Panc1 (cell line): ENCODE data around the gene MBNL2. TPM values are rescaled to one million over a fixed set of nuclear protein-coding genes. Genes with fewer than 3 reads are reported as not detected.

ENCODE experiments used
- ATAC-seq: fragments of 200-7000 bp; cut with Tn5 transposase; 2 replicates; pipeline ENCODE4 v1.9.1; 2020; ENCODE audit warnings: mild to moderate bottlenecking, moderate library complexity
- BruUV-seq: library from RNA; stranded (reverse); fragments of 400-500 nt; replicated peaks from 2 replicates; lab custom pipeline; 2021; lab: Mats Ljungman, UMichigan
- CTCF ChIA-PET: fragments of 300-600 bp; sonication (Branson Sonifier 250); formaldehyde crosslinking; loops from one replicate; lab custom pipeline; 2022; ENCODE audit warnings: antibody characterized with exemption; lab: Charles Lee
- POLR2A ChIA-PET: fragments of 300-600 bp; sonication (Branson Sonifier 250); formaldehyde crosslinking; loops from one replicate; lab custom pipeline; 2022; ENCODE audit warnings: antibody characterized with exemption; lab: Charles Lee
- DNase-seq: peaks from one replicate; pipeline ENCODE4 v3.0.0-alpha.2; 2010; ENCODE audit warnings: low read depth, low spot score
- H3K27ac ChIP-seq: 2 replicates; pipeline ENCODE4 v1.5.1; 2011; ENCODE audit warnings: mild to moderate bottlenecking, low read length, inconsistent platforms
- H3K27me3 ChIP-seq: fragments of 200-500 bp; sonication (Bioruptor generic); 2 replicates; pipeline ENCODE4 v1.6.0; 2014; ENCODE audit warnings: low read length, inconsistent platforms; ENCODE audit not compliant: control insufficient read depth, insufficient read depth
- H3K36me3 ChIP-seq: fragments of 200-500 bp; sonication (Bioruptor generic); 2 replicates; pipeline ENCODE4 v1.5.1; 2014; ENCODE audit warnings: inconsistent platforms, mild to moderate bottlenecking, low read length, moderate library complexity; ENCODE audit not compliant: control insufficient read depth, insufficient read depth
- H3K4me1 ChIP-seq: 2 replicates; pipeline ENCODE4 v1.5.1; 2011; ENCODE audit warnings: inconsistent platforms, mild to moderate bottlenecking, low read length, moderate library complexity; ENCODE audit not compliant: control insufficient read depth, insufficient read depth
- H3K4me3 ChIP-seq, 2 experiments: 2 replicates each; pipeline ENCODE4 v1.5.1; 2011 to 2012; ENCODE audit warnings: low read depth in 2 of 2, low read length in 2 of 2, mild to moderate bottlenecking in 2 of 2, inconsistent platforms in 1 of 2, moderate library complexity in 1 of 2
- H3K9me3 ChIP-seq: fragments of 200-500 bp; sonication (Bioruptor generic); 2 replicates; pipeline ENCODE4 v1.5.1; 2014; ENCODE audit warnings: low read depth, mild to moderate bottlenecking, inconsistent platforms, low read length, moderate library complexity; ENCODE audit not compliant: control insufficient read depth, insufficient read depth
- POLR2AphosphoS5 ChIP-seq: IDR thresholded peaks from 2 replicates; pipeline ENCODE4 v1.6.1; 2012; ENCODE audit warnings: mild to moderate bottlenecking, low read depth, low read length, moderate library complexity
- SIN3A ChIP-seq: IDR thresholded peaks from 2 replicates; pipeline ENCODE4 v1.6.1; 2012; ENCODE audit warnings: low read depth, mild to moderate bottlenecking, low read length, moderate library complexity, borderline replicate concordance; ENCODE audit not compliant: insufficient read depth
- TCF7L2 ChIP-seq: IDR thresholded peaks from 2 replicates; pipeline ENCODE4 v1.6.1; 2011; ENCODE audit warnings: mild to moderate bottlenecking, low read depth, low read length, inconsistent platforms
- in situ Hi-C: cut with HindIII; loops from 2 replicates; pipeline ENCODE4 v1.10.0; 2016; ENCODE audit warnings: low sequenced_read_pairs, low pct_unique_long_range_greater_than_20kb
- intact Hi-C: fragments of 100-400 bp; cut with micrococcal nuclease; formaldehyde crosslinking; loops from one replicate; pipeline ENCODE4 v1.10.0; 2022; ENCODE audit not compliant: unreplicated experiment
- total RNA-seq: library from RNA; stranded (reverse); gene quantifications from one replicate; pipeline ENCODE4 v1.2.1, GENCODE V29; 2021; ENCODE audit not compliant: unreplicated experiment
- TF ChIP-seq, protein P1 (sequence below), 2 experiments: IDR thresholded peaks; 2 replicates each; pipeline ENCODE4 v1.6.1; 2011 to 2012; ENCODE audit warnings: low read depth in 2 of 2, control low read depth in 1 of 2, low read length in 1 of 2, mild to moderate bottlenecking in 1 of 2, moderate library complexity in 1 of 2; ENCODE audit not compliant: insufficient read depth in 1 of 2
- TF ChIP-seq, protein P2 (sequence below): fragments of 450-650 bp; IDR thresholded peaks from 2 replicates; pipeline ENCODE4 v1.5.1; 2017; ENCODE audit warnings: mild to moderate bottlenecking

The MBNL2 gene
- total RNA-seq, 1 experiment from 2014 or later: 103 TPM

DNA sequence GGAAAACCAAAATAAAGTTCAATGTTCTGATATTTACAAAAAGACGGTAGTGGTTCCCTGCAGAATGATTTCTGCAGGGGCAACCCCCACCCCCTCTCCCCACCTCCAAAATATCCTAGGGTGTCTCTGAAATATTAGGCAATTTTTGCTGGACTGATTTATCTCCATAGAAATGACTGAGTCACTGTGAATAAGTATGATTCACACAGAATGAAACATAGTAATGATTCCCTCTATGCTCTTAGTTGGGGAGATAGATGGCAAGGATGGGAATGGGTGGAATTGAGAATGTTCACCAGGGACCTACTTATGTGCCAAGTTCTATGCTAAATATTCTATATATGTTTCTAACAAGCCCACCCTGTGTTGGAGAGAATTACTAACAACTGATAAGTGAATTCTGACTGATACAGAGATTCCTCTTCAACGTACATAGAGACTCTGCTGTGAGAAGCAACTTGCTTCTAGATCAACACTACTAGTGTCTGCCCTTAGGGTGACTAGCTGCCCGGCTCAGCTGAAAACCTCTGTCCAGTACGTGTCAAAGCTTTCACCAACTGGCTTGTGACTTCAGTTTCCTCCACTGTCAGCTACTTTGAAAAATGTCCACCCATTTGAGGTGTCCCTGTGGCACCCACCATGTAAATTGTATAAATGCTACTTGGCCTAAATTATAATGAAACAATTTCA is 173.5 kb downstream of the MBNL2 start:
- H3K4me3 ChIP-seq: no peak overlapping the region
- H3K9me3 ChIP-seq: no peaks in the 10 kb centered on the region
- DNase-seq: no peak
- H3K36me3 ChIP-seq: peaks cover 15% of the 10 kb centered on the region; the same call in 1 of the 2 replicates
- ChIA-PET CTCF (no interaction called here), POLR2A (no interaction called here)
- no peak for TF ChIP-seq TCF7L2
- TF ChIP-seq, protein P1, sequence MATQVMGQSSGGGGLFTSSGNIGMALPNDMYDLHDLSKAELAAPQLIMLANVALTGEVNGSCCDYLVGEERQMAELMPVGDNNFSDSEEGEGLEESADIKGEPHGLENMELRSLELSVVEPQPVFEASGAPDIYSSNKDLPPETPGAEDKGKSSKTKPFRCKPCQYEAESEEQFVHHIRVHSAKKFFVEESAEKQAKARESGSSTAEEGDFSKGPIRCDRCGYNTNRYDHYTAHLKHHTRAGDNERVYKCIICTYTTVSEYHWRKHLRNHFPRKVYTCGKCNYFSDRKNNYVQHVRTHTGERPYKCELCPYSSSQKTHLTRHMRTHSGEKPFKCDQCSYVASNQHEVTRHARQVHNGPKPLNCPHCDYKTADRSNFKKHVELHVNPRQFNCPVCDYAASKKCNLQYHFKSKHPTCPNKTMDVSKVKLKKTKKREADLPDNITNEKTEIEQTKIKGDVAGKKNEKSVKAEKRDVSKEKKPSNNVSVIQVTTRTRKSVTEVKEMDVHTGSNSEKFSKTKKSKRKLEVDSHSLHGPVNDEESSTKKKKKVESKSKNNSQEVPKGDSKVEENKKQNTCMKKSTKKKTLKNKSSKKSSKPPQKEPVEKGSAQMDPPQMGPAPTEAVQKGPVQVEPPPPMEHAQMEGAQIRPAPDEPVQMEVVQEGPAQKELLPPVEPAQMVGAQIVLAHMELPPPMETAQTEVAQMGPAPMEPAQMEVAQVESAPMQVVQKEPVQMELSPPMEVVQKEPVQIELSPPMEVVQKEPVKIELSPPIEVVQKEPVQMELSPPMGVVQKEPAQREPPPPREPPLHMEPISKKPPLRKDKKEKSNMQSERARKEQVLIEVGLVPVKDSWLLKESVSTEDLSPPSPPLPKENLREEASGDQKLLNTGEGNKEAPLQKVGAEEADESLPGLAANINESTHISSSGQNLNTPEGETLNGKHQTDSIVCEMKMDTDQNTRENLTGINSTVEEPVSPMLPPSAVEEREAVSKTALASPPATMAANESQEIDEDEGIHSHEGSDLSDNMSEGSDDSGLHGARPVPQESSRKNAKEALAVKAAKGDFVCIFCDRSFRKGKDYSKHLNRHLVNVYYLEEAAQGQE (IDR thresholded peaks at IDR 0.05; ENCODE audit: insufficient read depth in 1 of 2, low read depth in 2 of 2, low read length in 1 of 2): no peak
- TF ChIP-seq, protein P2, sequence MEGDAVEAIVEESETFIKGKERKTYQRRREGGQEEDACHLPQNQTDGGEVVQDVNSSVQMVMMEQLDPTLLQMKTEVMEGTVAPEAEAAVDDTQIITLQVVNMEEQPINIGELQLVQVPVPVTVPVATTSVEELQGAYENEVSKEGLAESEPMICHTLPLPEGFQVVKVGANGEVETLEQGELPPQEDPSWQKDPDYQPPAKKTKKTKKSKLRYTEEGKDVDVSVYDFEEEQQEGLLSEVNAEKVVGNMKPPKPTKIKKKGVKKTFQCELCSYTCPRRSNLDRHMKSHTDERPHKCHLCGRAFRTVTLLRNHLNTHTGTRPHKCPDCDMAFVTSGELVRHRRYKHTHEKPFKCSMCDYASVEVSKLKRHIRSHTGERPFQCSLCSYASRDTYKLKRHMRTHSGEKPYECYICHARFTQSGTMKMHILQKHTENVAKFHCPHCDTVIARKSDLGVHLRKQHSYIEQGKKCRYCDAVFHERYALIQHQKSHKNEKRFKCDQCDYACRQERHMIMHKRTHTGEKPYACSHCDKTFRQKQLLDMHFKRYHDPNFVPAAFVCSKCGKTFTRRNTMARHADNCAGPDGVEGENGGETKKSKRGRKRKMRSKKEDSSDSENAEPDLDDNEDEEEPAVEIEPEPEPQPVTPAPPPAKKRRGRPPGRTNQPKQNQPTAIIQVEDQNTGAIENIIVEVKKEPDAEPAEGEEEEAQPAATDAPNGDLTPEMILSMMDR: no peak
- no peak for TF ChIP-seq SIN3A
- no peak for TF ChIP-seq POLR2AphosphoS5
- no TSS peak for BruUV-seq
- intact Hi-C loops (no loop called here), in situ Hi-C loops (no loop called here)
- peaks cover 6% of the 10 kb centered on the region for H3K4me1 ChIP-seq
- 0 out of 2 replicates have a peak, but pooled peaks have one; percentile 45 for ATAC-seq
- H3K27me3 ChIP-seq: no peaks in the 10 kb centered on the region
- no peak overlapping the region for H3K27ac ChIP-seq

DNA sequence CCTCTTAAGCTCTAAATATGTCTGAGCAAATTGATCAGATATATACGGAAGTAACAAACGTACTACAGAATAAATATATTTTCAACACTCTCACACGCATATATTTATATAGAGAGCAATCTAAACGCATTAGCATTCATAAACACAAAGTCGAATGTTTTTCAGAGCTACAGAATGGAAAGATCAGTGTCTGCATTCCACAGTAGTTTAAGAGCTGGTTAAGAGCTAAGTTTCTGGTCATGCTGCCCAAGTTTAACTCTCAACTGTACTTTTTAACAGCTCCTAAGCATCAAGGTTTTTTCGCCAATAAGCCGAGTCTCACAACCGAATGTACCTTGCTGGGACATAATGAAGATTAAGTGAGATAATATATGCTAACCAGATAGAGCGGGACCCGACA is 175.1 kb downstream of the MBNL2 start:
- TF ChIP-seq SIN3A (no peak), TCF7L2 (no peak), POLR2AphosphoS5 (no peak)
- TF ChIP-seq, protein P1 (IDR thresholded peaks at IDR 0.05; ENCODE audit: insufficient read depth in 1 of 2, low read depth in 2 of 2, low read length in 1 of 2): no peak
- TF ChIP-seq, protein P2: no peak
- CTCF ChIA-PET: no interaction called here
- intact Hi-C loops: no loop called here
- Histone ChIP-seq H3K4me3 (no peak overlapping the region), H3K27ac (no peak overlapping the region), H3K9me3 (no peaks in the 10 kb centered on the region), H3K36me3 (peaks cover 12% of the 10 kb centered on the region; the same call in 1 of the 2 replicates), H3K27me3 (no peaks in the 10 kb centered on the region), H3K4me1 (peaks cover 4% of the 10 kb centered on the region)
- POLR2A ChIA-PET: interaction anchor here (0.6 kb wide), 1 partner anchor 36 kb away, joined by 3 read pairs; no protein-coding TSS in a partner anchor
- no peak for ATAC-seq
- BruUV-seq: no TSS peak
- DNase-seq: no peak
- in situ Hi-C loops: no loop called here
